RCC 7860 (cell line): ENCODE measurements around the gene MMP20.

Source experiments
- DNase-seq: peaks from one replicate; pipeline ENCODE4 v3.0.0-alpha.2; 2015; ENCODE audit warnings: low spot score
- FAIRE-seq: peaks from 2 replicates; lab custom pipeline; 2012; peaks lifted over from hg19 to GRCh38; lab: Jason Lieb, UNC

Gene MMP20

DNA sequence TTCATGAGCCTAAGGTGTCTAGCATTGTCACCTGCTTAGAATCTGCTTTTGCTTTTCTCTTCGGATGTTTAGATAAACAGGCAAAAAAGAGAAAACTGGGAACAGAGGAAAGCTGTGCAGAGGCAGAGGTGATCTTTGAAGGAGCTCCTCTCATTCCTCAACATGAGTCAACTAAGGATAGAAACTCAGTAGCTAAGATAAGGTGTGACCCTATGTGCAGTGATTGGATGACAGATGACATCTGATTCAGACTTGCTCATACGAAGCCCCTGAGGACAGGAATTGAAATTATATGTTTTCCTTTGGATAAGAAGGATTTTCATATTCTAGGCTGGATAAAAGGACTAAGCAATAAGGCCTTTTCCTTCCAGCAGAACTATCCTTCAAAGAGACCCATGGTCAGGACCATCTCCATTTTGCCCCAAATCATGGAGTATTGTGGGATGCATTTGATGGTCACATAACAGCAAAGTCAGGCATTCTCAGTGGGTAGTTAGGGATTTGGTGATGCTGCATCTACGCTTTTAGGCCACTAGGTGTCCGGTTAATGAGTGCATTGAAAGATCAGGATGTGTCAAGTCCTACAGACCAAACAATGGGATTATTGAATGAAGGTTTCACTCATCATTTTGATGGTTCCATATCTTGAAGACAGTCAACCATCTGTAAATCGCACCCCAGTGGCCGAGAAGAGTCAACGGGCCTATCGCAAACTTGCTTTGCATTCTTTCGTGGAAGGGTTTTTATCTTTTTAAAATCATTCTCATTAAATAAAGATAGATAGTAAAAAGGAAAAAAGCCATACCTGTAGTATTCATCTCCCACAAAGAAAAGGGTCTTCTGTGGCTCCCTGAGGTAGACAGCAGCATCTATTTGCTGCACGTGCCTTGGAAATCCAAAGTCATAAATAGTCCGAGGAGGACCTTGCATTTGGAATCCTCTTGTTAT, 32.2 kb downstream of the MMP20 start:
- DNase-seq (peak; percentile 38), FAIRE-seq (no peak)

DNA sequence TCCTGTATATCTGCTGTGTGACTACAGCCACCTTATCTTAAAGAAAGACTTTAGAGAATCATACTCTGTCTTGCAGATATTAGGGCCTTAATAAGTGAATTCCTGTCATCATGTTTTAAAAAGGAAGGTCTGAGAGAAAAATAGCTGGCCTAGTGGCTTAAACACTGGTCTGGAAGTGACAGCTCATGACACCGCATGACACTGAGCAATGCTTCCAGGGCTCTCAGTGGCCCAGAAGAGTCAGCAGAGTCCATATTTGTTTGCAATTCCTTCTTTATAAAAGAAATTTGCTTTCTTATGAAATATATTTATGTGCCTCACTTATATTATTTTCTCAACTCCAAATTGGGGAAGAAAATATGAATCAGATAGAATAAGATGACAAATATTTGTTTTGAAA, 33.0 kb downstream of the MMP20 start:
- no peak for FAIRE-seq

GRCh38 chr11:102591160-102591718, 33.9 kb downstream of the MMP20 start:
- FAIRE-seq (no peak), DNase-seq (no peak)

More for the DNA sequence above, 33.0 kb downstream of the MMP20 start:
- DNase-seq, result no peak

DNA sequence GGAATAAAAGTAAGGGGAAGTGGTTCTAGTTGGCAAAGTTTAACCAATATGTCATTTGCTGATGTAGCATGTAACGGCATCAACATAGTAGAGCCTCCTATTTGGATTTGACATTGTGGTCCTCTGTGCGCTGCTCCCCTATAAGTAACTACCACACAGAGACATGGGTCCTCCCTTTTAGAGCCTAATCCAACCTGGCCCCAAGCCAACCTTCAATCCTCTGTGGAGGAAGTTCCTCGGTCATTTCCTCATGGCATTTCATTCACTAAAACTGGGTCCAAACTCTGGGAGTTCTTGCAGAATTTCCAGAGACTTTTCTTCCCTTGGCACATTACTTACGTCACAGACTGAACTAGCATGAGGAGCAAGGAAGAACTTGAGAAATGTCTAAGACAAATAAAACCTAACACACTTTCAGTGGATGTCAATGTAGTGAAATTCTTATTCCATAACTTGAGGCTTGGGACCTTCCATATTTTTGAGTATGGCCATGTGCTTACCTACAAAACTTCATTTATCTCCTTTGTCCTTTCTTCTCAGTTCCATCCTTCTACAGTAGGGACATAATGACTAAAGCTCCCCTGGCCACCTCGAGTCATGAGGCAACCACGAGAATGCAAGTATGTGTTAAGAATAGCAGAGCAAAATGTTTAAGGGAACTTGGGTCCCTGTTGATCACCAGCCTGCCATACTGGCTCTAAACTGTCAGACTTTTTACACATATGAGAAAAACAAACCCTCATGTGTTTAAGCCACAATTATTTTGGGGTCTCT, 34.7 kb downstream of the MMP20 start:
- FAIRE-seq, result no peak
- DNase-seq, result no peak

DNA sequence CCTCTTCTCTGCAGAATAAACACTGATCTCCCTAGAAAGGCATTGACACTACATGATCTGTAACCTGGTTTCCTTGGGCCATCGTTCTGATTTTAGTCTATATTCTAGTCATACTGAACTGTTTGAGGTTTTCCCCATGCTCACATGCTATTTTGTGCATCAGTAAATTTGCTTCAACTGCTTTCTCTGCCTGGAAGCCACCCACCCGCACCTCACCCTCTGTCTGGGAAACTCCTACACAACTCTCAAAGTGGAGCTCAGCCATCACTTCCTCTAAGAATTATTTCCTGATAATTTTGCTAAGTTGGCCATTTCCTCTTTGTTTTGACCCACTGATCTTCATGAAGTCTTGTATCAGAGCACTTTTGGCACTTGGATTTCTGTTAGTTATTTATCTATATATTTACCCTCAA, 36.1 kb downstream of the MMP20 start:
- DNase-seq, result no peak

DNA sequence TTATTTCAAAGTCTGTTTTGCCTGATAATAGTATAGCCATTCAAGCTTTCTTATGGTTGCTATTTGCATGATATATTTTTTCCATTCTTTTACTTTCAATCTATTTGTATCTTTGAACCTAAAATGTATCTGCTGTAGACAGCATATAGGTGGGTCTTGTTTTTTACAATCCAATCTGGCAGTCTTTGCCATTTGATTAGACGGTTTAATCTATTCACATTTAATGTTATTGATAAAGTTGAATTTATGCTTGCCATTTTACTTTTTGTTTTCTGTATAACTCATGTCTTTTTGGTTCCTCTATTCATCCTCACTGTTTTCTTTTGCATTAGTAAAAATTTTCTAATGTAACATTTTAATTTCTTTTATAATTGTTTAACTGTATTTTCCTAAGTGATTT, 37.4 kb downstream of the MMP20 start:
- DNase-seq, result no peak
- no peak for FAIRE-seq

More for the DNA sequence above, 36.1 kb downstream of the MMP20 start:
- no peak for FAIRE-seq

DNA sequence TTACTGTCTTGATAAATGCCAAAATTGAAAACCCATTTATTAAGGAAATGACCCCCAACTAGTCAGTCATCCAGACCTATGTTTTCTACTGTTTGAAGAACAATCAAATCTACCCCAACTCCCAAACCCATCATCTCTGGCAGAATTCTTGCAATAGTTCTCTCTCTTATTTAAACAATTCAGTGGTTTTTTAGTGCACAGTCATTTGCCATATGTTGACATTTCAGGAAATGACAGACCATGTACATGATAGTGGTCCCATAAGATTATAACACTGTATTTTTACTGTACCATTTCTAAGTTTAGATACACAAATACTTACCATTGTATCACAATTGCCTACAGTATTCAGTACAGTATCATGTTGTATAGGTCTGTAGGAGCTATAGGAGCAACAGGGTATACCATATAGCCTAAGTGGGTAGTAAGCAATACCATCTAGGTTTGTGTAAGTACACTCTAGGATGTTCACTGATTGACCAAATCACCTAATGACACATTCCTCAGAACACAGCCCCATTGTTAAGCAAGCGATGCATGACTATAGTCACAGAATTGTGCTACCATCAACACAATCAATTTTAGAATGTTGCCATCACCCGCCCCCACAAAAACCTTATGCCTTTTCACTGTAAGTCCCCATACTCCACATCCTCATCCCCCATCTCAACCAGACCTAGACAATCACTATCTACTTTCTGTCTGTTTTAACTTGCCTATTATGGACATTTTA, 41.8 kb downstream of the MMP20 start:
- DNase-seq, result no peak
- FAIRE-seq, result peak; percentile 25

GRCh38 chr11:102582140-102582539, 43.0 kb downstream of the MMP20 start:
- FAIRE-seq (no peak), DNase-seq (no peak)

DNA sequence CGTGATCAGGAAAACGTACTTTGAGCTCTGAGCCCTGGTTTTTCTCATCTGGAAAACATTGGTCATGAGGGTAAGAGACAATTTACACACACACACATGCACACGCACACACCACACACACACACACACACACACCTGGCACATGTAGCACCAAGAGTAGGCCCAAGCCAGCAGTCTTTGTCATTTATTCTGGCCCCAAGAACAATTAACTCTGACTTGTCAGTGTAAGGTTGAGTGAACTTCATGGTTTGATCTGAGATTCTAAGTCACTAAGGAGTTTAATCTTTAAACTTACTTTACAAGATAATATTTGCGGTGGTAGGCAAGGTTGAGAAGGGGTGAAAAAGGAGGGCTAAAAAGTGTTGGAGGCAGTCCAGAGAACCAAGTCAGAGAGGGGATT, 44.1 kb downstream of the MMP20 start:
- peak; percentile 88 for DNase-seq
- FAIRE-seq, result peak; percentile 97

GRCh38 chr11:102580185-102580951, 44.8 kb downstream of the MMP20 start:
- FAIRE-seq, result peak; percentile 74
- DNase-seq, result peak; percentile 56

DNA sequence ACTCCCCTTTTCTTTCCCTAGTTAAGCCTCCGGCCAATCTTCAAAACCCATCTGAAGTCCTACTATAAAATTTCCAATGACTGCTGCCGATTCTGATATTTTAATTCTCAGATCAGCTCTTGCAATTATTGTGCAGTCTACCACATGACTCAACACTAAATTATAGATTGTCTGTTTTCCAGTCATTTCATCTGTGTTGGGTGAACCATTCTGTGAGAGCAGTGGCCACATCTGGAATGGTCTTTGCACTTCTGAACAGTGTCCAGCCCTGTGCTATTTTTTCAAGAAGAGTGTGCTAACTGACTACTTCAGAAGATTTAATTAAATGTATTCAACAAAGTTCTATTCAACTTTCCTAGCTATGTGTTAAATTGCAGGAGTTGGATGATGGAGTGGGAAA, 47.4 kb downstream of the MMP20 start:
- FAIRE-seq, result no peak

DNA sequence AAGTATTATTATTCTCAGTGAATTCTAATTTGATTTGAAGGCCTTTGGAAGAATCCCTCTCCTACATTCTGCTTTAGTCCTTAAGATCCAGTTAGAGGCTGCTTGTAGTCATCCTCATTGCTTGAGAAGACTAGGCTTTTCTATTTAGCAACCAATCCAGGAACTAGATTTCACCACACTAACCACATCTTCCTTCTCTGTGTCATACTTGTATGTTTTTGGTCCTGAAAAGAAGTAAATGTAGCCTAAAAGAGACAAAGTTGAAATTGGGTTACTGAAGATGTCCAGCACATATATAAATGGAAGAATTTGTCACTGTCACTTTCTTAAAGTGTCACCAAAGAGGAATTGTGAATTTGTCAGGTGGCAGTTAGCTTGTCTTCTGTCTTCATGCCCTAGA, 48.0 kb downstream of the MMP20 start:
- peak; percentile 10 for FAIRE-seq
- DNase-seq, result no peak

More for the DNA sequence above, 47.4 kb downstream of the MMP20 start:
- no peak for DNase-seq

- DNase-seq (no peak), FAIRE-seq (no peak)
These were observed 48.8 kb downstream of the MMP20 start for GRCh38 chr11:102576350-102576749.

- DNase-seq (no peak), FAIRE-seq (no peak)
These were observed 50.1 kb downstream of the MMP20 start for GRCh38 chr11:102575012-102575411.

DNA sequence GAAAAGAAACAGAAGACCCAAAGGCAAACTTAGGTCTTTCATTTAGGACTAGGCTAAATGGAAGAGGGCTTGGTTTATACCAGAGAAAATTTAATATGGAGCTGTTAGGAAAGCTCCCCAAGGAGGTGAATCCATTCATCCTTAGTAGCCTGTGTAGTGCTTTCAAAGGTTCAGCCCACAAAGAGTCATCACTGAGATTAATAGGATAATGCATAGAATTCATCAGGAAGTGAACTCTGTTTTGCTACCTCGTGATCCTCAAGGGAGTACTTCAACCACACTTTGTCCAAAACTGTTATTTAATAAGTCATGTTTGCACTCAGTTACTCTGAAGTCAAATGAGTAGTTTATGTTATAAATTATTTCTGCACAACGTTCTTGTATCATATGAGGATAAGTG, 51.3 kb downstream of the MMP20 start:
- peak; percentile 76 for FAIRE-seq

GRCh38 chr11:102572554-102573220, 52.4 kb downstream of the MMP20 start:
- DNase-seq (no peak), FAIRE-seq (no peak)

More for the DNA sequence above, 51.3 kb downstream of the MMP20 start:
- DNase-seq, result peak; percentile 38

DNA sequence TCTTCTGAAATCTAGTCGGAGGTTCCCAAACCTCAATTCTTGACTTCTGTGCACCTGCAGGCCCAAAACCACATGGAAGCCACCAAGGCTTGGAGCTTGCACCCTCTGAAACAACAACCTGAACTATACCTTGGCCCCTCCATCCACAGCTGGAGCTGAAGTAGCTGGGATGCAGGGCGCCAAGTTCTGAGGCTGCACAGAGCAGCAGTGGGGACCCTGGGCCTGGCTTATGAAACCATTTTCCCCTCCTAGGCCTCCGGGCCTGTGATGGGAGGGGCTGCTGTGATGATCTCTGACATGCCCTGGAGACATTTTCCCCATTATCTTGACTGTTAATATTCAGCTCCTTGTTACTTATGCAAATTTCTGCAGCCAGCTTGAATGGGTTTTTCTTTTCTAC, 56.3 kb downstream of the MMP20 start:
- no peak for FAIRE-seq

GRCh38 chr11:102566112-102566511, 59.0 kb downstream of the MMP20 start:
- no peak for FAIRE-seq
- no peak for DNase-seq

More for the DNA sequence above, 56.3 kb downstream of the MMP20 start:
- no peak for DNase-seq

- DNase-seq, result peak; percentile 86
- peak; percentile 96 for FAIRE-seq
These were observed 61.0 kb downstream of the MMP20 start for GRCh38 chr11:102564110-102564509.
